GM12873 (cell line): Measurements from ENCODE around the gene TLR10.

Source experiments
- CTCF ChIP-seq: IDR thresholded peaks from 2 replicates; pipeline ENCODE4 v1.5.1; 2012; ENCODE audit warnings: low read depth, mild to moderate bottlenecking, moderate library complexity, low read length, control low read depth; ENCODE audit not compliant: insufficient read depth; ENCODE audit errors: missing control alignments

The TLR10 gene

DNA sequence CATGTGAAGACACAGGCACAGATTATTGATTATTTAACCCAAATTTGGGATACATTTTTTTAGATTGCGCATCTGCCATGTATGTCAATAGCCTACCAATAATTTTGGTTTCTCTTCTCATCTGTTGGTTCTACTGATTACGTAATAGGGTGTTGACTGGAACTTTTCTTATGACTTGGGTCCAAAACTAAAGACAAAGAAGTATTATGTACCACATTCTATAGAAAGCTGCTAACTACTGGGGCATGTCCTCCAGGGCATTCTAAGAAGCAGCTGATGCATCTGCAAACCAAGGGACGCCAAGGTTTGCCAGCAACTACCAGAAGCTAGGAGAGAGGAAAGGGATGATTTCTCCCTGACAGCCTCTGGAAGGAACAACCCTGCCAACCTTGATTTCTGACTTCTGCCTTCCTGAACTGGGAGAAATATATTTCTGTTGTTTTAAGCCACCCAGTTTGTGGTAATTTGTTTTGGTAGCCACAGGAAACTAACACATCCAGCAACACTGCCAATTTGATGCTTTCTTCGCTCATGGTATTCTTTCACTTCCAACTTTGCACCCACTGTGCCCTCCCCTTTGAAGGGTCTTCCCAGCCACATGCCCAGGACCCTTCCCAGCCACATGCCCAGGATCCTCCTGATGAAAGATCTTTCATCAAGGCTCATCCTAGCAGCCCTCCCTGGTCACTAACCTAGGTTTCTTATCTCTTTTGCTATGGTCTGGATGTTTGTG, 37.7 kb upstream of the TLR10 start:
- no peak for TF ChIP-seq CTCF

- TF ChIP-seq CTCF: no peak
Observed at GRCh38 chr4:38819569-38819968, 36.8 kb upstream of the TLR10 start.

GRCh38 chr4:38818441-38818976, 35.7 kb upstream of the TLR10 start:
- no peak for TF ChIP-seq CTCF

- TF ChIP-seq CTCF: no peak
Observed at GRCh38 chr4:38815885-38816782, 33.3 kb upstream of the TLR10 start.

- no peak for TF ChIP-seq CTCF
Observed at GRCh38 chr4:38814386-38814785, 31.6 kb upstream of the TLR10 start.

- TF ChIP-seq CTCF: no peak
Observed at GRCh38 chr4:38811297-38811696, 28.5 kb upstream of the TLR10 start.

DNA sequence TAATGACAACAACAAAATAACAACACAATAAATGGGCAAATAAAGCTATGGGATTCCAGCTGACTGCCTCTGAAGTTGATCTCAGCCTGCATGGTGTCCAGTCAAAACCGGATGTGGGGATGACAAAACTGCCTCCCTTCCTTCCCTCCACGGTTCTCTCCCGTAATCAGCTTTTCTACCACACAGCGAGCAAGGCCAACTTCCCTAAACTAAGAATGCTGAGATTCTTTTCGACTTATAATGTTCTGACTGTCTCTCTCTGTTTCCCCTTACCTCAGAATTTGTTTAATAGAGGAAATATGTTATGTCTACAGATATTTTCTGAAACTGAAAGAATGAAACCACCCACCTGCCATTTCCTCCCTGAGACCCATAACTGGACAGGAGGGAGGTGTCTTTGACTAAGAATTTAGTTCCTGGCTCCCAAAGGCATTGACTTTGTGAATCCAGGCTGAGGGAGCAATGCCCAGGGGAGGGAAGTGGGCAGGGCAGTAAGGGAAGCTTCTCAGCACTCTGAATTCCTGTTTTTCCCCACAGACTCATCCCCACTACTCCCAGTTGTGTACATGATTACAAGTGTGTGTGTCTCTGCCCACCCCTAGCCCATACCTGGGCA, 22.8 kb upstream of the TLR10 start:
- no peak for TF ChIP-seq CTCF
